Measurements from ENCODE around the gene DUSP14.

GRCh38 chr17:37447641-37448040 is 42.0 kb upstream of the DUSP14 start:
- TF ChIP-seq, protein P1, sequence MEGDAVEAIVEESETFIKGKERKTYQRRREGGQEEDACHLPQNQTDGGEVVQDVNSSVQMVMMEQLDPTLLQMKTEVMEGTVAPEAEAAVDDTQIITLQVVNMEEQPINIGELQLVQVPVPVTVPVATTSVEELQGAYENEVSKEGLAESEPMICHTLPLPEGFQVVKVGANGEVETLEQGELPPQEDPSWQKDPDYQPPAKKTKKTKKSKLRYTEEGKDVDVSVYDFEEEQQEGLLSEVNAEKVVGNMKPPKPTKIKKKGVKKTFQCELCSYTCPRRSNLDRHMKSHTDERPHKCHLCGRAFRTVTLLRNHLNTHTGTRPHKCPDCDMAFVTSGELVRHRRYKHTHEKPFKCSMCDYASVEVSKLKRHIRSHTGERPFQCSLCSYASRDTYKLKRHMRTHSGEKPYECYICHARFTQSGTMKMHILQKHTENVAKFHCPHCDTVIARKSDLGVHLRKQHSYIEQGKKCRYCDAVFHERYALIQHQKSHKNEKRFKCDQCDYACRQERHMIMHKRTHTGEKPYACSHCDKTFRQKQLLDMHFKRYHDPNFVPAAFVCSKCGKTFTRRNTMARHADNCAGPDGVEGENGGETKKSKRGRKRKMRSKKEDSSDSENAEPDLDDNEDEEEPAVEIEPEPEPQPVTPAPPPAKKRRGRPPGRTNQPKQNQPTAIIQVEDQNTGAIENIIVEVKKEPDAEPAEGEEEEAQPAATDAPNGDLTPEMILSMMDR (IDR thresholded peaks at IDR 0.05; ENCODE audit: insufficient read depth, low read length): no peak
- TF ChIP-seq POLR2AphosphoS5 (IDR thresholded peaks at IDR 0.05; ENCODE audit: low read depth) (no peak), REST (IDR thresholded peaks at IDR 0.05; ENCODE audit: insufficient replicate concordance, low read depth) (no peak), GABPA (IDR thresholded peaks at IDR 0.05; ENCODE audit: low read depth) (no peak), SPI1 (IDR thresholded peaks at IDR 0.05; ENCODE audit: borderline replicate concordance, low read depth) (no peak)
